Fibroblast of lung (primary cell): ENCODE results near the gene C11orf24.

Experiments used
- CTCF ChIP-seq, 2 donors: IDR thresholded peaks in 1 of 2; conservative IDR thresholded peaks in 1 of 2; 1 replicate in 1 of 2; 2 replicates in 1 of 2; pipeline ENCODE4 v1.5.1; 2011 to 2012; ENCODE audit warnings: low read length in 2 of 2, control low read depth in 1 of 2, inconsistent platforms in 1 of 2, low read depth in 1 of 2, mild to moderate bottlenecking in 1 of 2
- EZH2 ChIP-seq: IDR thresholded peaks from 2 replicates; pipeline ENCODE4 v1.5.1; 2012; ENCODE audit warnings: low read length, control low read depth, mild to moderate bottlenecking; ENCODE audit errors: missing control alignments

GRCh38 chr11:68303982-68304780 lies 32.4 kb upstream of the C11orf24 start:
- TF ChIP-seq CTCF (conservative IDR thresholded peaks at IDR 0.05 in 1 of 2, IDR thresholded peaks at IDR 0.05 in 1 of 2; ENCODE audit: low read depth in 1 of 2, low read length in 2 of 2): no peak
- TF ChIP-seq EZH2: no peak
